ENCODE results near the gene SAP30L. TPM values are rescaled to one million over a fixed set of nuclear protein-coding genes. Genes with fewer than 3 reads are reported as not detected.

SAP30L gene
- total RNA-seq, 1 donor from 2014 or later = 18.1 TPM

GRCh38 chr5:154465169-154465568 lies 19.4 kb downstream of the SAP30L start:
- Mint-ChIP-seq H3K9me3 (ENCODE audit: unreplicated experiment) (no peaks in the 10 kb centered on the region), H3K4me3 (ENCODE audit: unreplicated experiment) (no peak overlapping the region), H3K27ac (ENCODE audit: unreplicated experiment) (no peak overlapping the region), H3K36me3 (ENCODE audit: unreplicated experiment) (no peaks in the 10 kb centered on the region), H3K27me3 (ENCODE audit: unreplicated experiment) (peaks cover 8% of the 10 kb centered on the region), H3K4me1 (ENCODE audit: low read depth, unreplicated experiment) (peaks cover 12% of the 10 kb centered on the region)
- TF ChIP-seq, protein P1, sequence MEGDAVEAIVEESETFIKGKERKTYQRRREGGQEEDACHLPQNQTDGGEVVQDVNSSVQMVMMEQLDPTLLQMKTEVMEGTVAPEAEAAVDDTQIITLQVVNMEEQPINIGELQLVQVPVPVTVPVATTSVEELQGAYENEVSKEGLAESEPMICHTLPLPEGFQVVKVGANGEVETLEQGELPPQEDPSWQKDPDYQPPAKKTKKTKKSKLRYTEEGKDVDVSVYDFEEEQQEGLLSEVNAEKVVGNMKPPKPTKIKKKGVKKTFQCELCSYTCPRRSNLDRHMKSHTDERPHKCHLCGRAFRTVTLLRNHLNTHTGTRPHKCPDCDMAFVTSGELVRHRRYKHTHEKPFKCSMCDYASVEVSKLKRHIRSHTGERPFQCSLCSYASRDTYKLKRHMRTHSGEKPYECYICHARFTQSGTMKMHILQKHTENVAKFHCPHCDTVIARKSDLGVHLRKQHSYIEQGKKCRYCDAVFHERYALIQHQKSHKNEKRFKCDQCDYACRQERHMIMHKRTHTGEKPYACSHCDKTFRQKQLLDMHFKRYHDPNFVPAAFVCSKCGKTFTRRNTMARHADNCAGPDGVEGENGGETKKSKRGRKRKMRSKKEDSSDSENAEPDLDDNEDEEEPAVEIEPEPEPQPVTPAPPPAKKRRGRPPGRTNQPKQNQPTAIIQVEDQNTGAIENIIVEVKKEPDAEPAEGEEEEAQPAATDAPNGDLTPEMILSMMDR (IDR thresholded peaks at IDR 0.05; ENCODE audit: partially characterized antibody, unreplicated experiment) = no peak
- DNase-seq = no peak

DNA sequence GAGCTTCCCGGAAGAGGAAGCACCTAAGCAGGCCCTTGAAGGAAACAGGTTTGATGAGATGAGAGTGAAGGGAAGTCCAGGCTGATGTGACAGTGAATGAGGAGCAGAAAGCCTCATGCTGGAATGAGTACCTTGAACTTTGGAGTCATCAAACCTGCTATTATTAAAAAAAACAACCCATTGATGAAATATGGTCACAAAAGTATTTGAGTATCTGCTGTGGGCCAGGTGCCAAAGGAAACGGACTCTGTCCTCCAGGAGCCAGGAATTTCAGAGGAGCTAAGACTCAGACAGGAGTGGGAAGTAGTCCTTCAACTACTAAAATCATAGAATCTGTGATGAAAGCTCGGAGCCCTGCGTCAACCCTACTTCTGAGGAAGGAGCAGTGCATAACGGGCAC lies 20.4 kb downstream of the SAP30L start:
- no peak for DNase-seq
- H3K9me3 Mint-ChIP-seq (ENCODE audit: unreplicated experiment) = no peaks in the 10 kb centered on the region
- TF ChIP-seq, protein P1 (IDR thresholded peaks at IDR 0.05; ENCODE audit: partially characterized antibody, unreplicated experiment) = no peak
- no peaks in the 10 kb centered on the region for H3K36me3 Mint-ChIP-seq (ENCODE audit: unreplicated experiment)
- H3K4me3 Mint-ChIP-seq (ENCODE audit: unreplicated experiment) = no peak overlapping the region
- peaks cover 12% of the 10 kb centered on the region for H3K4me1 Mint-ChIP-seq (ENCODE audit: low read depth, unreplicated experiment)
- no peak overlapping the region for H3K27ac Mint-ChIP-seq (ENCODE audit: unreplicated experiment)
- H3K27me3 Mint-ChIP-seq (ENCODE audit: unreplicated experiment) = peaks cover 8% of the 10 kb centered on the region

GRCh38 chr5:154466671-154467070 lies 20.9 kb downstream of the SAP30L start:
- DNase-seq = no peak

GRCh38 chr5:154467655-154468354 lies 22.0 kb downstream of the SAP30L start:
- H3K27me3 Mint-ChIP-seq (ENCODE audit: unreplicated experiment) = peaks cover 12% of the 10 kb centered on the region
- no peak overlapping the region for H3K4me3 Mint-ChIP-seq (ENCODE audit: unreplicated experiment)
- TF ChIP-seq, protein P1 (IDR thresholded peaks at IDR 0.05; ENCODE audit: partially characterized antibody, unreplicated experiment) = peak; percentile 95
- H3K36me3 Mint-ChIP-seq (ENCODE audit: unreplicated experiment) = no peaks in the 10 kb centered on the region
- H3K27ac Mint-ChIP-seq (ENCODE audit: unreplicated experiment) = no peak overlapping the region
- H3K4me1 Mint-ChIP-seq (ENCODE audit: low read depth, unreplicated experiment) = peaks cover 3% of the 10 kb centered on the region
- H3K9me3 Mint-ChIP-seq (ENCODE audit: unreplicated experiment) = no peaks in the 10 kb centered on the region
- DNase-seq = peak; percentile 93

More at GRCh38 chr5:154466671-154467070, 20.9 kb downstream of the SAP30L start:
- H3K9me3 Mint-ChIP-seq (ENCODE audit: unreplicated experiment) = no peaks in the 10 kb centered on the region
- TF ChIP-seq, protein P1 (IDR thresholded peaks at IDR 0.05; ENCODE audit: partially characterized antibody, unreplicated experiment) = no peak
- no peak overlapping the region for H3K27ac Mint-ChIP-seq (ENCODE audit: unreplicated experiment)
- H3K4me1 Mint-ChIP-seq (ENCODE audit: low read depth, unreplicated experiment) = peaks cover 6% of the 10 kb centered on the region
- no peak overlapping the region for H3K4me3 Mint-ChIP-seq (ENCODE audit: unreplicated experiment)
- H3K27me3 Mint-ChIP-seq (ENCODE audit: unreplicated experiment) = peaks cover 10% of the 10 kb centered on the region
- H3K36me3 Mint-ChIP-seq (ENCODE audit: unreplicated experiment) = no peaks in the 10 kb centered on the region

- Mint-ChIP-seq H3K36me3 (ENCODE audit: unreplicated experiment) (no peaks in the 10 kb centered on the region), H3K27me3 (ENCODE audit: unreplicated experiment) (peaks cover 19% of the 10 kb centered on the region)
These were observed 24.3 kb downstream of the SAP30L start for GRCh38 chr5:154470137-154470536.

More at GRCh38 chr5:154470137-154470536, 24.3 kb downstream of the SAP30L start:
- TF ChIP-seq, protein P1 (IDR thresholded peaks at IDR 0.05; ENCODE audit: partially characterized antibody, unreplicated experiment) = no peak
- no peak for DNase-seq
- H3K9me3 Mint-ChIP-seq (ENCODE audit: unreplicated experiment) = peaks cover 5% of the 10 kb centered on the region
- H3K4me3 Mint-ChIP-seq (ENCODE audit: unreplicated experiment) = no peak overlapping the region
- H3K4me1 Mint-ChIP-seq (ENCODE audit: low read depth, unreplicated experiment) = peaks cover 18% of the 10 kb centered on the region
- H3K27ac Mint-ChIP-seq (ENCODE audit: unreplicated experiment) = no peak overlapping the region

Data from glutamatergic neuron (in vitro differentiated cells).